ENCODE results near the gene JOSD2.

- TF ChIP-seq RCOR1 (IDR thresholded peaks at IDR 0.05; ENCODE audit: insufficient replicate concordance, low read length) = no peak
- TF ChIP-seq, protein P1, sequence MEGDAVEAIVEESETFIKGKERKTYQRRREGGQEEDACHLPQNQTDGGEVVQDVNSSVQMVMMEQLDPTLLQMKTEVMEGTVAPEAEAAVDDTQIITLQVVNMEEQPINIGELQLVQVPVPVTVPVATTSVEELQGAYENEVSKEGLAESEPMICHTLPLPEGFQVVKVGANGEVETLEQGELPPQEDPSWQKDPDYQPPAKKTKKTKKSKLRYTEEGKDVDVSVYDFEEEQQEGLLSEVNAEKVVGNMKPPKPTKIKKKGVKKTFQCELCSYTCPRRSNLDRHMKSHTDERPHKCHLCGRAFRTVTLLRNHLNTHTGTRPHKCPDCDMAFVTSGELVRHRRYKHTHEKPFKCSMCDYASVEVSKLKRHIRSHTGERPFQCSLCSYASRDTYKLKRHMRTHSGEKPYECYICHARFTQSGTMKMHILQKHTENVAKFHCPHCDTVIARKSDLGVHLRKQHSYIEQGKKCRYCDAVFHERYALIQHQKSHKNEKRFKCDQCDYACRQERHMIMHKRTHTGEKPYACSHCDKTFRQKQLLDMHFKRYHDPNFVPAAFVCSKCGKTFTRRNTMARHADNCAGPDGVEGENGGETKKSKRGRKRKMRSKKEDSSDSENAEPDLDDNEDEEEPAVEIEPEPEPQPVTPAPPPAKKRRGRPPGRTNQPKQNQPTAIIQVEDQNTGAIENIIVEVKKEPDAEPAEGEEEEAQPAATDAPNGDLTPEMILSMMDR (conservative IDR thresholded peaks at IDR 0.05; ENCODE audit: low read depth, low read length) = no peak
Observed at GRCh38 chr19:50460161-50460765, 50.7 kb downstream of the JOSD2 start.

Data from IMR-90 (cell line).